Measurements from ENCODE around the gene KAT8. TPM values are rescaled to one million over a fixed set of nuclear protein-coding genes. Genes with fewer than 3 reads are reported as not detected.
A peak's percentile ranks its signal among the peaks of the same experiment; 100 is the strongest.

The KAT8 gene
- total and polyA plus RNA-seq, 10 of the 15 experiments (the other 5 are each of a cell fraction or from before 2014, with no cell fraction given) = 5.5 to 55.8 (median 39.6) TPM

DNA sequence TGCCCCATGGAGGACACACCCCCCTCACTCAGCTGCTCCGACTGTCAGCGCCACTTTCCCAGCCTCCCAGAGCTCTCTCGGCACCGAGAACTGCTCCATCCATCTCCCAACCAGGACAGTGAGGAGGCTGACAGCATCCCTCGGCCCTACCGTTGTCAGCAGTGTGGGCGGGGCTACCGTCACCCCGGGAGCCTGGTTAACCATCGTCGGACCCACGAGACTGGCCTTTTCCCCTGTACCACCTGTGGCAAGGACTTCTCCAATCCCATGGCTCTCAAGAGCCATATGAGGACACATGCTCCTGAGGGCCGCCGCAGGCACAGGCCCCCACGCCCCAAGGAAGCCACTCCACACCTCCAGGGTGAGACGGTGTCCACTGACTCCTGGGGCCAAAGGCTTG is 41.1 kb upstream of the KAT8 start:
- H3K9me3 ChIP-seq (replicated peaks; ENCODE audit: control insufficient read depth, insufficient read depth, low read length) = no peaks in the 10 kb centered on the region
- no peaks in the 10 kb centered on the region for H3K27me3 ChIP-seq (replicated peaks in 1 of 2; ENCODE audit: control insufficient read depth in 2 of 2, insufficient read depth in 2 of 2, low read length in 1 of 2)
- FAIRE-seq (no peak), DNase-seq (ENCODE audit: low read depth, low spot score) (no peak), ATAC-seq (no peak)
- no TSS peak for BruUV-seq (replicated peaks)
- intact Hi-C loops (cut with micrococcal nuclease; ENCODE audit: unreplicated experiment) = loop anchor here (10.0 kb wide), 1 partner anchor 82 kb away; no protein-coding TSS in a partner anchor
- no peaks in the 10 kb centered on the region for H4K20me1 ChIP-seq (ENCODE audit: control insufficient read depth, insufficient read depth)
- no peak overlapping the region for H3K9ac ChIP-seq (ENCODE audit: control insufficient read depth, insufficient read depth, low read length)
- no peak overlapping the region for H2AFZ ChIP-seq (ENCODE audit: control insufficient read depth, low read depth, low read length)
- no peak overlapping the region for H3K27ac ChIP-seq (ENCODE audit: control insufficient read depth, insufficient read depth)
- H3K36me3 ChIP-seq (ENCODE audit: control insufficient read depth in 2 of 2, insufficient read depth in 2 of 2, low read length in 1 of 2) = peaks cover 8 to 14% of the 10 kb centered on the region in 2 experiments; a peak in 3 of 4 replicates
- TF ChIP-seq ETV6 (conservative IDR thresholded peaks at IDR 0.05 in 1 of 2, IDR thresholded peaks at IDR 0.05 in 1 of 2; ENCODE audit: borderline replicate concordance in 1 of 2, low read depth in 1 of 2) = no peak
- 0 out of 2 replicates have a peak, but pooled peaks have one; percentile 44 for TF ChIP-seq POLR2A (IDR thresholded peaks at IDR 0.05; ENCODE audit: low read depth, low read length)
- peaks cover 40% of the 10 kb centered on the region for H3K79me2 ChIP-seq (ENCODE audit: control insufficient read depth, insufficient read depth, low read length)
- WGBS (ENCODE audit: insufficient coverage, insufficient replicate concordance, low lambda C conversion rate, missing lambda C conversion rate) = 94% methylated on average over 16 of the region's 16 CpGs
- H3K4me3 ChIP-seq = no peak overlapping the region
- ChIA-PET CTCF (interaction anchor here (1.2 to 2.2 kb wide), 2 partner anchors 16 to 122 kb away, joined by 4 to 5 read pairs; no protein-coding TSS in a partner anchor), RAD21 (ENCODE audit: unreplicated experiment) (no interaction called here), SMC1A (ENCODE audit: uncharacterized antibody, unreplicated experiment) (no interaction called here), POLR2A (interaction anchor here (0.6 kb wide), 1 partner anchor 19 kb away, joined by 3 read pairs; no protein-coding TSS in a partner anchor)
- in situ Hi-C loops (cut with MboI) = no loop called here
- peaks cover 3% of the 10 kb centered on the region; the same call in 1 of the 2 replicates for H3K4me1 ChIP-seq (ENCODE audit: control insufficient read depth, insufficient read depth, low read length)
- H3K4me2 ChIP-seq (ENCODE audit: control insufficient read depth, insufficient read depth) = no peak overlapping the region

DNA sequence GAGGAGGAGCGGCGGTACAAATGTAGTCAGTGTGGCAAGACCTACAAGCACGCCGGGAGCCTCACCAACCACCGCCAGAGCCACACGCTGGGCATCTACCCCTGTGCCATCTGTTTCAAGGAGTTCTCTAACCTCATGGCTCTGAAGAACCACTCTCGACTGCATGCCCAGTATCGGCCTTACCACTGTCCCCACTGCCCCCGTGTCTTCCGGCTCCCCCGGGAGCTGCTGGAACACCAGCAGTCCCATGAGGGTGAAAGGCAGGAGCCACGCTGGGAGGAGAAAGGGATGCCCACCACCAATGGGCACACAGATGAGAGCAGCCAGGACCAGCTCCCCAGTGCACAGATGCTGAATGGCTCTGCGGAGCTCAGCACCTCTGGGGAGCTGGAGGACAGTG is 40.4 kb upstream of the KAT8 start:
- ChIA-PET POLR2A (no interaction called here), RAD21 (ENCODE audit: unreplicated experiment) (no interaction called here), SMC1A (ENCODE audit: uncharacterized antibody, unreplicated experiment) (no interaction called here), CTCF (interaction anchor here (0.6 kb wide), 2 partner anchors 92 to 104 kb away, joined by 3 to 5 read pairs; no protein-coding TSS in a partner anchor)
- H3K4me2 ChIP-seq (ENCODE audit: control insufficient read depth, insufficient read depth) = no peak overlapping the region
- no peaks in the 10 kb centered on the region for H3K27me3 ChIP-seq (replicated peaks in 1 of 2; ENCODE audit: control insufficient read depth in 2 of 2, insufficient read depth in 2 of 2, low read length in 1 of 2)
- no peak overlapping the region for H3K9ac ChIP-seq (ENCODE audit: control insufficient read depth, insufficient read depth, low read length)
- no peaks in the 10 kb centered on the region; the same call in 1 of the 2 replicates for H3K4me1 ChIP-seq (ENCODE audit: control insufficient read depth, insufficient read depth, low read length)
- no peaks in the 10 kb centered on the region for H3K9me3 ChIP-seq (replicated peaks; ENCODE audit: control insufficient read depth, insufficient read depth, low read length)
- no peak overlapping the region for H2AFZ ChIP-seq (ENCODE audit: control insufficient read depth, low read depth, low read length)
- peaks cover 33% of the 10 kb centered on the region for H3K79me2 ChIP-seq (ENCODE audit: control insufficient read depth, insufficient read depth, low read length)
- peaks cover 8 to 14% of the 10 kb centered on the region in 2 experiments; a peak in 3 of 4 replicates for H3K36me3 ChIP-seq (ENCODE audit: control insufficient read depth in 2 of 2, insufficient read depth in 2 of 2, low read length in 1 of 2)
- BruUV-seq (replicated peaks) = no TSS peak
- no peak for DNase-seq (ENCODE audit: low read depth, low spot score)
- ATAC-seq = no peak
- in situ Hi-C loops (cut with MboI) (no loop called here), intact Hi-C loops (cut with micrococcal nuclease; ENCODE audit: unreplicated experiment) (loop anchor here (10.0 kb wide), 1 partner anchor 82 kb away; no protein-coding TSS in a partner anchor)
- FAIRE-seq = no peak
- no peak overlapping the region for H3K4me3 ChIP-seq
- no peak overlapping the region for H3K27ac ChIP-seq (ENCODE audit: control insufficient read depth, insufficient read depth)
- 97% methylated on average over 13 of the region's 13 CpGs for WGBS (ENCODE audit: insufficient coverage, insufficient replicate concordance, low lambda C conversion rate, missing lambda C conversion rate)
- no peaks in the 10 kb centered on the region for H4K20me1 ChIP-seq (ENCODE audit: control insufficient read depth, insufficient read depth)
- TF ChIP-seq SMAD1 (IDR thresholded peaks at IDR 0.05; ENCODE audit: low read depth, partially characterized antibody) = no peak
- TF ChIP-seq, protein P1, sequence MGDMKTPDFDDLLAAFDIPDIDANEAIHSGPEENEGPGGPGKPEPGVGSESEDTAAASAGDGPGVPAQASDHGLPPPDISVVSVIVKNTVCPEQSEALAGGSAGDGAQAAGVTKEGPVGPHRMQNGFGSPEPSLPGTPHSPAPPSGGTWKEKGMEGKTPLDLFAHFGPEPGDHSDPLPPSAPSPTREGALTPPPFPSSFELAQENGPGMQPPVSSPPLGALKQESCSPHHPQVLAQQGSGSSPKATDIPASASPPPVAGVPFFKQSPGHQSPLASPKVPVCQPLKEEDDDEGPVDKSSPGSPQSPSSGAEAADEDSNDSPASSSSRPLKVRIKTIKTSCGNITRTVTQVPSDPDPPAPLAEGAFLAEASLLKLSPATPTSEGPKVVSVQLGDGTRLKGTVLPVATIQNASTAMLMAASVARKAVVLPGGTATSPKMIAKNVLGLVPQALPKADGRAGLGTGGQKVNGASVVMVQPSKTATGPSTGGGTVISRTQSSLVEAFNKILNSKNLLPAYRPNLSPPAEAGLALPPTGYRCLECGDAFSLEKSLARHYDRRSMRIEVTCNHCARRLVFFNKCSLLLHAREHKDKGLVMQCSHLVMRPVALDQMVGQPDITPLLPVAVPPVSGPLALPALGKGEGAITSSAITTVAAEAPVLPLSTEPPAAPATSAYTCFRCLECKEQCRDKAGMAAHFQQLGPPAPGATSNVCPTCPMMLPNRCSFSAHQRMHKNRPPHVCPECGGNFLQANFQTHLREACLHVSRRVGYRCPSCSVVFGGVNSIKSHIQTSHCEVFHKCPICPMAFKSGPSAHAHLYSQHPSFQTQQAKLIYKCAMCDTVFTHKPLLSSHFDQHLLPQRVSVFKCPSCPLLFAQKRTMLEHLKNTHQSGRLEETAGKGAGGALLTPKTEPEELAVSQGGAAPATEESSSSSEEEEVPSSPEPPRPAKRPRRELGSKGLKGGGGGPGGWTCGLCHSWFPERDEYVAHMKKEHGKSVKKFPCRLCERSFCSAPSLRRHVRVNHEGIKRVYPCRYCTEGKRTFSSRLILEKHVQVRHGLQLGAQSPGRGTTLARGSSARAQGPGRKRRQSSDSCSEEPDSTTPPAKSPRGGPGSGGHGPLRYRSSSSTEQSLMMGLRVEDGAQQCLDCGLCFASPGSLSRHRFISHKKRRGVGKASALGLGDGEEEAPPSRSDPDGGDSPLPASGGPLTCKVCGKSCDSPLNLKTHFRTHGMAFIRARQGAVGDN (IDR thresholded peaks at IDR 0.05) = no peak
- no peak for TF ChIP-seq SIX5 (IDR thresholded peaks at IDR 0.05; ENCODE audit: low read depth, low read length, severe bottlenecking)
- TF ChIP-seq, protein P2, sequence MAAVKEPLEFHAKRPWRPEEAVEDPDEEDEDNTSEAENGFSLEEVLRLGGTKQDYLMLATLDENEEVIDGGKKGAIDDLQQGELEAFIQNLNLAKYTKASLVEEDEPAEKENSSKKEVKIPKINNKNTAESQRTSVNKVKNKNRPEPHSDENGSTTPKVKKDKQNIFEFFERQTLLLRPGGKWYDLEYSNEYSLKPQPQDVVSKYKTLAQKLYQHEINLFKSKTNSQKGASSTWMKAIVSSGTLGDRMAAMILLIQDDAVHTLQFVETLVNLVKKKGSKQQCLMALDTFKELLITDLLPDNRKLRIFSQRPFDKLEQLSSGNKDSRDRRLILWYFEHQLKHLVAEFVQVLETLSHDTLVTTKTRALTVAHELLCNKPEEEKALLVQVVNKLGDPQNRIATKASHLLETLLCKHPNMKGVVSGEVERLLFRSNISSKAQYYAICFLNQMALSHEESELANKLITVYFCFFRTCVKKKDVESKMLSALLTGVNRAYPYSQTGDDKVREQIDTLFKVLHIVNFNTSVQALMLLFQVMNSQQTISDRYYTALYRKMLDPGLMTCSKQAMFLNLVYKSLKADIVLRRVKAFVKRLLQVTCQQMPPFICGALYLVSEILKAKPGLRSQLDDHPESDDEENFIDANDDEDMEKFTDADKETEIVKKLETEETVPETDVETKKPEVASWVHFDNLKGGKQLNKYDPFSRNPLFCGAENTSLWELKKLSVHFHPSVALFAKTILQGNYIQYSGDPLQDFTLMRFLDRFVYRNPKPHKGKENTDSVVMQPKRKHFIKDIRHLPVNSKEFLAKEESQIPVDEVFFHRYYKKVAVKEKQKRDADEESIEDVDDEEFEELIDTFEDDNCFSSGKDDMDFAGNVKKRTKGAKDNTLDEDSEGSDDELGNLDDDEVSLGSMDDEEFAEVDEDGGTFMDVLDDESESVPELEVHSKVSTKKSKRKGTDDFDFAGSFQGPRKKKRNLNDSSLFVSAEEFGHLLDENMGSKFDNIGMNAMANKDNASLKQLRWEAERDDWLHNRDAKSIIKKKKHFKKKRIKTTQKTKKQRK (IDR thresholded peaks at IDR 0.05; ENCODE audit: low read depth, low read length) = no peak
- TF ChIP-seq PAX5 (IDR thresholded peaks at IDR 0.05; ENCODE audit: borderline replicate concordance, low read depth, low read length) = no peak
- TF ChIP-seq SMARCA5 (IDR thresholded peaks at IDR 0.05) = no peak
- TF ChIP-seq EGR1 (IDR thresholded peaks at IDR 0.05; ENCODE audit: borderline replicate concordance in 1 of 2, low read depth in 2 of 2, low read length in 2 of 2) = no peak
- TF ChIP-seq TBL1XR1 (IDR thresholded peaks at IDR 0.05; ENCODE audit: low read depth, low read length) = no peak

All from GM12878 (cell line).